CD14-positive monocyte (primary cell): ENCODE results near the gene PIH1D1. TPM values are rescaled to one million over a fixed set of nuclear protein-coding genes. Genes with fewer than 3 reads are reported as not detected.

ENCODE experiments used
- DNase-seq, 3 donors: peaks; one replicate each; pipeline ENCODE4 v3.0.0-alpha.2; 2011 to 2022
- H2AFZ ChIP-seq: 2 replicates; pipeline ENCODE4 v1.6.0; 2012; ENCODE audit warnings: mild to moderate bottlenecking, low read depth, low read length, inconsistent platforms; ENCODE audit not compliant: insufficient read depth, poor library complexity, severe bottlenecking
- H3K27ac ChIP-seq, 2 donors: 1 replicate in 1 of 2; 2 replicates in 1 of 2; pipeline ENCODE4 v1.5.1; 2012 to 2013; ENCODE audit warnings: low read length in 2 of 2, control low read depth in 1 of 2, inconsistent platforms in 1 of 2, low read depth in 1 of 2, mild to moderate bottlenecking in 1 of 2
- H3K27me3 ChIP-seq, 2 donors: one replicate each; pipeline versions ENCODE4 v1.6.0 to v1.6.1; 2011 to 2013; ENCODE audit warnings: low read length in 2 of 2; ENCODE audit not compliant: control insufficient read depth in 2 of 2, insufficient read depth in 2 of 2
- H3K36me3 ChIP-seq, 2 donors: replicated peaks in 1 of 2; 1 replicate in 1 of 2; 2 replicates in 1 of 2; pipeline versions ENCODE4 v1.5.1 to v1.6.1; 2012 to 2013; ENCODE audit warnings: low read length in 2 of 2, control low read depth in 1 of 2, inconsistent platforms in 1 of 2, mild to moderate bottlenecking in 1 of 2; ENCODE audit not compliant: insufficient read depth in 2 of 2, control insufficient read depth in 1 of 2
- H3K4me1 ChIP-seq, 2 donors: 1 replicate in 1 of 2; 2 replicates in 1 of 2; pipeline versions ENCODE4 v1.5.1 to v1.6.1; 2012 to 2013; ENCODE audit warnings: low read length in 2 of 2, control low read depth in 1 of 2, inconsistent platforms in 1 of 2, mild to moderate bottlenecking in 1 of 2, moderate library complexity in 1 of 2; ENCODE audit not compliant: insufficient read depth in 2 of 2, control insufficient read depth in 1 of 2
- H3K4me2 ChIP-seq: replicated peaks from 2 replicates; pipeline ENCODE3; 2012; ENCODE audit warnings: low read length, moderate library complexity, mild to moderate bottlenecking; ENCODE audit not compliant: poor library complexity, severe bottlenecking; ENCODE audit errors: extremely low read depth
- H3K4me3 ChIP-seq, 3 experiments: fragments of 200-600 bp in 1 of 3; sonication (generic) in 1 of 3; replicated peaks in 1 of 3; 1 replicate in 2 of 3; 2 replicates in 1 of 3; pipeline ENCODE4 v1.5.1; 2011 to 2013; ENCODE audit warnings: low read length in 3 of 3, mild to moderate bottlenecking in 3 of 3, control low read depth in 2 of 3, low read depth in 2 of 3, inconsistent platforms in 1 of 3, moderate library complexity in 1 of 3
- H3K79me2 ChIP-seq: 2 replicates; pipeline ENCODE4 v1.6.0; 2012; ENCODE audit warnings: mild to moderate bottlenecking, control low read depth, inconsistent platforms, low read length, moderate library complexity; ENCODE audit not compliant: insufficient read depth
- H3K9ac ChIP-seq: 2 replicates; pipeline ENCODE4 v1.6.0; 2017; ENCODE audit warnings: low read length, mild to moderate bottlenecking; ENCODE audit not compliant: insufficient read depth, poor library complexity, severe bottlenecking
- H3K9me3 ChIP-seq, 2 donors: replicated peaks in 1 of 2; 1 replicate in 1 of 2; 2 replicates in 1 of 2; pipeline versions ENCODE4 v1.5.1 to v1.6.1; 2012 to 2013; ENCODE audit warnings: low read length in 2 of 2, control low read depth in 1 of 2; ENCODE audit not compliant: control insufficient read depth in 1 of 2, insufficient read depth in 1 of 2
- H4K20me1 ChIP-seq: 2 replicates; pipeline ENCODE4 v1.6.0; 2012; ENCODE audit warnings: mild to moderate bottlenecking, low read length, control low read depth, moderate library complexity; ENCODE audit not compliant: insufficient read depth
- H3K27ac Mint-ChIP-seq, 7 donors: one replicate each; pipeline ENCODE4 v1.8.0; 2020; ENCODE audit warnings: mild to moderate bottlenecking in 7 of 7, mixed read lengths in 7 of 7, moderate library complexity in 6 of 7, inconsistent platforms in 2 of 7
- H3K27me3 Mint-ChIP-seq, 3 donors: one replicate each; pipeline ENCODE4 v1.8.0; 2021 to 2022; ENCODE audit warnings: low read depth in 3 of 3, mild to moderate bottlenecking in 3 of 3, mixed read lengths in 3 of 3, moderate library complexity in 3 of 3, inconsistent platforms in 1 of 3
- H3K36me3 Mint-ChIP-seq, 2 donors: one replicate each; pipeline ENCODE4 v1.8.0; 2020; ENCODE audit warnings: mixed read lengths in 2 of 2, inconsistent platforms in 1 of 2, mild to moderate bottlenecking in 1 of 2
- H3K4me1 Mint-ChIP-seq: one replicate; pipeline ENCODE4 v1.8.0; 2020; ENCODE audit warnings: mild to moderate bottlenecking, mixed read lengths
- H3K4me3 Mint-ChIP-seq, 2 donors: one replicate each; pipeline ENCODE4 v1.8.0; 2020; ENCODE audit warnings: mild to moderate bottlenecking in 2 of 2, mixed read lengths in 2 of 2, moderate library complexity in 1 of 2
- H3K9me3 Mint-ChIP-seq, 7 donors: one replicate each; pipeline ENCODE4 v1.8.0; 2020 to 2022; ENCODE audit warnings: mixed read lengths in 7 of 7, mild to moderate bottlenecking in 6 of 7, moderate library complexity in 6 of 7, inconsistent platforms in 2 of 7
- CTCF ChIP-seq: fragments of 200-600 bp; IDR thresholded peaks from one replicate; pipeline ENCODE4 v1.8.0; 2022; ENCODE audit warnings: antibody characterized with exemption, mild to moderate bottlenecking
- WGBS: methylation state at CpG from one replicate; pipeline ENCODE4 v1.1.5; 2013; ENCODE audit warnings: missing lambda C conversion rate; ENCODE audit not compliant: insufficient coverage; 5-methylcytosine and 5-hydroxymethylcytosine counted together
- intact Hi-C, 2 donors: fragments of 100-400 bp; cut with micrococcal nuclease; formaldehyde crosslinking; loops; one replicate each; pipeline versions ENCODE4 v1.15.0 to v1.15.1; 2023
- polyA plus RNA-seq, 3 donors: library from polyadenylated mRNA; depleted of rRNA in 1 of 3; unstranded in 2 of 3; stranded (reverse) in 1 of 3; fragments of 300-500 nt in 2 of 3; fragments of >200 nt in 1 of 3; fragmentation: Illumina TruSeq in 2 of 3; gene quantifications; 1 replicate in 2 of 3; 2 replicates in 1 of 3; pipeline ENCODE4 v1.2.3, GENCODE V29; 2012 to 2021

Gene PIH1D1
- polyA plus RNA-seq, 3 donors, result 62.3 to 102 (median 83.9) TPM

- Histone ChIP-seq H3K9me3 (peaks cover 9 to 51% of the 10 kb centered on the region in 2 donors), H3K79me2 (no peaks in the 10 kb centered on the region), H3K4me3 (no peak overlapping the region), H3K36me3 (no peaks in the 10 kb centered on the region), H4K20me1 (no peaks in the 10 kb centered on the region), H3K4me2 (peak overlapping the region; percentile 26), H3K27me3 (peaks cover 68 to 100% of the 10 kb centered on the region in 2 donors), H3K4me1 (peaks cover 5 to 13% of the 10 kb centered on the region in 2 donors), H3K9ac (no peak overlapping the region), H3K27ac (no peak overlapping the region), H2AFZ (peak overlapping the region; percentile 27)
- Mint-ChIP-seq H3K27me3 (peaks cover 98 to 100% (median 99%) of the 10 kb centered on the region in 3 donors), H3K4me3 (peak overlapping the region; percentile 27 to 70), H3K36me3 (peaks cover 0 to 18% of the 10 kb centered on the region in 2 donors), H3K4me1 (peaks cover 28% of the 10 kb centered on the region), H3K27ac (peak overlapping the region in 1 of 7 donors; percentile 17), H3K9me3 (peaks cover 0 to 36% (median 18%) of the 10 kb centered on the region in 7 donors)
- no peak for DNase-seq
- intact Hi-C loops, result loop anchor here in 1 of 2 donors (10.0 kb wide), 1 partner anchor 53 kb away; no protein-coding TSS in a partner anchor
- TF ChIP-seq CTCF, result no peak
- 2% methylated on average over 45 of the region's 45 CpGs for WGBS
Measured at GRCh38 chr19:49427855-49428546, 23.6 kb downstream of the PIH1D1 start.

GRCh38 chr19:49427339-49427738 is 24.3 kb downstream of the PIH1D1 start:
- 53% methylated on average over 7 of the region's 12 CpGs for WGBS
- no peak overlapping the region for H3K27ac Mint-ChIP-seq
- no peak for DNase-seq
- no peak for TF ChIP-seq CTCF
- peak overlapping the region in 1 of 2 donors; percentile 88 for H3K4me3 Mint-ChIP-seq
- H3K27me3 ChIP-seq, result peaks cover 67 to 99% of the 10 kb centered on the region in 2 donors
- H3K9me3 Mint-ChIP-seq, result peaks cover 0 to 41% (median 22%) of the 10 kb centered on the region in 7 donors
- H3K4me1 ChIP-seq, result peaks cover 10 to 20% of the 10 kb centered on the region in 2 donors
- H2AFZ ChIP-seq, result no peak overlapping the region
- H3K4me1 Mint-ChIP-seq, result peaks cover 32% of the 10 kb centered on the region
- no peak overlapping the region for H3K4me2 ChIP-seq
- no peaks in the 10 kb centered on the region for H3K79me2 ChIP-seq
- intact Hi-C loops, result loop anchor here in 1 of 2 donors (10.0 kb wide), 1 partner anchor 53 kb away; no protein-coding TSS in a partner anchor
- H3K9me3 ChIP-seq, result peaks cover 7 to 51% of the 10 kb centered on the region in 2 donors
- peaks cover 96 to 100% (median 97%) of the 10 kb centered on the region in 3 donors for H3K27me3 Mint-ChIP-seq
- H3K4me3 ChIP-seq, result no peak overlapping the region
- H3K36me3 Mint-ChIP-seq, result peaks cover 0 to 23% of the 10 kb centered on the region in 2 donors
- H3K27ac ChIP-seq, result no peak overlapping the region
- no peaks in the 10 kb centered on the region for H4K20me1 ChIP-seq
- H3K36me3 ChIP-seq, result no peaks in the 10 kb centered on the region
- no peak overlapping the region for H3K9ac ChIP-seq
